Heart left ventricle (tissue), 13 donors: ENCODE data around the gene KLHDC1.

Experiments
- POLR2A ChIP-seq, 2 donors: fragments of 450-650 bp; IDR thresholded peaks; one replicate each; pipeline ENCODE4 v1.6.1; 2017; ENCODE audit warnings: antibody characterized with exemption in 2 of 2, mild to moderate bottlenecking in 2 of 2, moderate library complexity in 2 of 2
- TF ChIP-seq, protein P1 (sequence below), 12 donors: fragments of 200-600 bp; sonication (generic) in 4 of 12; IDR thresholded peaks; one replicate each; pipeline versions ENCODE4 v1.5.0 to v1.8.0; 2018 to 2022; ENCODE audit warnings: antibody characterized with exemption in 12 of 12, mild to moderate bottlenecking in 5 of 12
- donor health status: ischemic (EF 13 %, LVEDD 7.1; RV severe dilation, severe dysfunction).
- donor health status: DM: no; HTN: yes; CAD: no.
- donor health status: DM: no; HTN: no; CAD: no.
- donor health status: ischemic (EF 25% LVEDD 6.9; RV normal size, moderate dysfunction).
- donor health status: ischemic (EF 25% LVEDD 5.7; RV mildly dilated, moderate dysfunction).
- donor health status: ischemic (EF 35%, LVEDD 5.7; RV mildly dilated, moderate dysfunction).
- donor health status: nonischemic (EF 11% LVEDD 7.7; RV severe dilation, severe dysfunction).
- donor health status: DM: yes; HTN: yes; CAD: no.
- donor health status: PGD.
- donor health status: ischemic (EF 29% LVEDD 5.4; RV normal size, mild dysfunction).
- donor health status: nonischemic (EF 23%, LVEDD 6.1; RV moderate dilation, normal function).

DNA sequence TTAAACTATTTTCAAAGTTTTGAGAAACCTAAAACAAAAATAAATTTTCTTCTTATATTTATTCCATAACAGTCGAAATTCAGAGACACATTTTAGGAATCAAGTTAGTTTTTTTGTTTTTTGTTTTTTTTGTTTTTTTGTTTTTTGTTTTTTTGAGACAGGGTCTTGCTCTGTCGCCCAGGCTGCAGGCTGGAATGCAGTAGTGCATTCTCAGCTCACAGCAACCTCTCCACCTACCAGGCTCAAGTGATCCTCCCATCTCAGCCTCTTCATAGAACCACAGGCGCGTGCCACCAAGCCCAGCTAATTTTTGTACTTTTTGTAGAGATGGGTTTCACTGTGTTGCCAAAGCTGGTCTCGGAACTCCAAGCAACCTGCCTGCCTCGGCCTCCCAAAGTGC lies 39.4 kb upstream of the KLHDC1 start:
- TF ChIP-seq, protein P1, sequence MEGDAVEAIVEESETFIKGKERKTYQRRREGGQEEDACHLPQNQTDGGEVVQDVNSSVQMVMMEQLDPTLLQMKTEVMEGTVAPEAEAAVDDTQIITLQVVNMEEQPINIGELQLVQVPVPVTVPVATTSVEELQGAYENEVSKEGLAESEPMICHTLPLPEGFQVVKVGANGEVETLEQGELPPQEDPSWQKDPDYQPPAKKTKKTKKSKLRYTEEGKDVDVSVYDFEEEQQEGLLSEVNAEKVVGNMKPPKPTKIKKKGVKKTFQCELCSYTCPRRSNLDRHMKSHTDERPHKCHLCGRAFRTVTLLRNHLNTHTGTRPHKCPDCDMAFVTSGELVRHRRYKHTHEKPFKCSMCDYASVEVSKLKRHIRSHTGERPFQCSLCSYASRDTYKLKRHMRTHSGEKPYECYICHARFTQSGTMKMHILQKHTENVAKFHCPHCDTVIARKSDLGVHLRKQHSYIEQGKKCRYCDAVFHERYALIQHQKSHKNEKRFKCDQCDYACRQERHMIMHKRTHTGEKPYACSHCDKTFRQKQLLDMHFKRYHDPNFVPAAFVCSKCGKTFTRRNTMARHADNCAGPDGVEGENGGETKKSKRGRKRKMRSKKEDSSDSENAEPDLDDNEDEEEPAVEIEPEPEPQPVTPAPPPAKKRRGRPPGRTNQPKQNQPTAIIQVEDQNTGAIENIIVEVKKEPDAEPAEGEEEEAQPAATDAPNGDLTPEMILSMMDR (IDR thresholded peaks at IDR 0.05): no peak
- no peak for TF ChIP-seq POLR2A (IDR thresholded peaks at IDR 0.05)
